GM21717 (cell line): Measurements from ENCODE around the gene RNF157.
"Not testable (repeated sequence)": the region's sequence is repeated elsewhere in the genome, so short reads cannot be mapped to it uniquely, and the experiment has no call there.

Experiments used
- ATAC-seq: cut with Tn5 transposase; IDR thresholded peaks from one replicate; pipeline ENCODE4 v1.9.1; 2021; ENCODE audit warnings: mild to moderate bottlenecking, moderate library complexity; ENCODE audit not compliant: unreplicated experiment

Gene RNF157

GRCh38 chr17:76270770-76271668 lies 30.7 kb upstream of the RNF157 start:
- ATAC-seq: peak; percentile 2

- no peak for ATAC-seq
Observed at GRCh38 chr17:76270127-76270592, 29.9 kb upstream of the RNF157 start.

DNA sequence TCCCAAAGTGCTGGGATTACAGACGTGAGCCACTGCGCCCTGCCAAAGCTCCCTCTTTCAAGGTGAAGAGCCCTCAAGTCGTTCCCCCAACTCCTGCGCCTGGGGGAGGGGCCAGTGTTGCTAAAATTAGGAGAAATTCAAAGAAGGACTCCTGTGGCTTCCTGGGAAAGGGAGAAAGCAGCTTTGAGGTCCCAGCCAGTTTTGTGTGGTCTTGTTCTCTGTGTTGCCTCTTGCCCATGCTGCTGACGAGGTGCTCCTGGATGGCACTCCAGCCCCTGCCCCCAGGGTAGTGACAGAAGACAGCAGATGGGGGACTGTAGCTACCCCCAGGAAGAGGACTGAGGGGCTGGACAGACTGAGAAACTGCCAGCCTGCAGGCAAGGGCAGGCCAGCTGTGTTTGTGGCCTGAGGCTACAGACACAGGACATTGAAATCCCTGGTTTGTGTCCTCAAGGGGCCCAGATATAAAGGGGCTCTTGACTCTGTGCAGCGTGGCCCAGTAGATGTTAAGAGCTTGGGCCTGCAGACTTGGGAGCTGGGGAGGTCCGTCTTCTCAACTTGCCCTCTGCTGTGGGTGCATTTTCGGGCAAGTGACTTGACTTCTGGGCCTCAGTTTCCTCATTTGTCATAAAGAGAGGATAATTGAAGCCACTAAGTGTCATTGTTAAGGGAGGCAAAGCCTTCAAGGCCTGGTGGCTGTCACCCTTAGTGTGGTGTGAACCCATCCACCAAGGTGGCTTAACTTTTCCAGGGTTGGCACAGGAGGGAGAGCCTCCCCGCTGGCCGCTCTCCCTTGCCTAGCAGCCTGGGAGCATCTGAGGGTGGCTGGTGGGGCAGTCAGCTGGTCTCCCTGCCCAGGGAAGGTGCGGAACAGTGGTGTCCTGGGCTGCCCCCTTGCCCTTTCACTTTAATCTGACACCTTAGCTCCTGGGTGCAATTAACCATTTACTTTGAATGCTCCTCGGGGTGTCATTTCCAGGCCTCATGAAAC lies 29.0 kb upstream of the RNF157 start:
- no peak for ATAC-seq

DNA sequence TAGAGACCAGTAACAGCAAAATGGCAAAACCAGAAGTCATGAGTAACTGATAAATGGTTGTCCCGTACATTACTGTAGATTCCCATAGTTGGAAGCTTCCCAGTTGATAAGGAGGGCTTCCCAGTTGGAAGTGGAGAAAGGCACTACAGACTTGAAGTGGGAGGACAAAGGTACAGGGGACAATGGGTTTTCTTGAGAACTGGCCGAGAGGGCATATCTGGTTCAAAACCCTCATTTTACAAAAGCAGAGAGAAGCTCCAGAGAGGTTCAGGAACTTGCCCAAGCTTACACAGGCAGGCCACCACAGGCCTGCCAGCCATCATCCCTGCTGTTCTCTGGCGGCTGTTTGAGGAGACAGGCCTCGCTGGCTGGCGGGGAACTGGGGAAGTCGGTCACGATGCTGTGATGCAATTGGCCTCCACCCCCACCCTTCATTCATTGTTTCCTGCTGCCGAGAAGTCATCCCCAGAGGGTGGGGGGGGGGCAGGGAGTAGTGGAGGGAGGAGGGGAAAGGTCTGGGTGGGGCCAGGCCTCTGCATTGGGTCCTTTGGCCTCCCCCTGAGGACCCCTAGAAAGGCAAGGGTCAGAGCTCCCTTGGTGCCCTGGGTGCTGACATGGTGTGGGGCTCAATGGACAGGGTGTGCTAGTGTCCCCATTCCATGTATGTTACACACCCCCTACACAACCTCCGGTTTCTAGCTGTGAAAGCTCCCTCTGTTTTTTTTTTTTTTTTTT lies 27.9 kb upstream of the RNF157 start:
- no peak for ATAC-seq

- ATAC-seq: not testable (repeated sequence)
Observed at GRCh38 chr17:76267581-76268001, 27.3 kb upstream of the RNF157 start.

- ATAC-seq: no peak
Observed at GRCh38 chr17:76267051-76267576, 26.8 kb upstream of the RNF157 start.

- no peak for ATAC-seq
Observed at GRCh38 chr17:76266244-76266938, 26.1 kb upstream of the RNF157 start.

DNA sequence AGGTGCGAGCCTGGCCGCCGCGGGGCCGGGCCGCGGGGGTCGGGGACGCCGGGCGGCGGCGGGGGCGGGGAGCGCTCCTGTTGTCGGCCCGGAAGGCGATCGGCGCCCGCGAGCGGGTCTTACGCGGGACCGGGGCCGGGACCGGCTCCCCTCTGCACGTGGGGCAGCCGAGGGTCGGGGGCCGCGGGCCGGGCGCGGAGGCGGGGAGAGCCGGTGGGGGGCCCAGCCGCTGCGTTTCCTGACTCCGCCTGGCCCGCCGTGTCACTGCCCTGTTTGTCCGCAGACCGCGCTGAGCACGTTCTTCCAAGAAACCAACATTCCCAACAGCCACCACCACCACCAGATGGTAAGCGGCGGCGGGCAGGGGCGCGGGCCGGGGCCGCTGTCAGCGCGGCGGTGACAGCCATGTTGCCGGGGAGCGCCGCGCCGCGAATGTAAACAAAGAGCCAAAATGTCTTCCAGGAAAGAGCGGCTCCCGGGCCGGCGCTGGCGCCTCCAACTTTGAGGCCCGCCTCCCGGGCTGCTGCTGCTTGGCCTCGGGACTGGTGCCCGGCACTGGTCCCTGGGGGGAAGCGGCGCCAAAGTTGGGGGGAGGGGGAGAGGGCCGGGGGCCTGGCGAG lies 25.4 kb upstream of the RNF157 start:
- ATAC-seq: no peak

DNA sequence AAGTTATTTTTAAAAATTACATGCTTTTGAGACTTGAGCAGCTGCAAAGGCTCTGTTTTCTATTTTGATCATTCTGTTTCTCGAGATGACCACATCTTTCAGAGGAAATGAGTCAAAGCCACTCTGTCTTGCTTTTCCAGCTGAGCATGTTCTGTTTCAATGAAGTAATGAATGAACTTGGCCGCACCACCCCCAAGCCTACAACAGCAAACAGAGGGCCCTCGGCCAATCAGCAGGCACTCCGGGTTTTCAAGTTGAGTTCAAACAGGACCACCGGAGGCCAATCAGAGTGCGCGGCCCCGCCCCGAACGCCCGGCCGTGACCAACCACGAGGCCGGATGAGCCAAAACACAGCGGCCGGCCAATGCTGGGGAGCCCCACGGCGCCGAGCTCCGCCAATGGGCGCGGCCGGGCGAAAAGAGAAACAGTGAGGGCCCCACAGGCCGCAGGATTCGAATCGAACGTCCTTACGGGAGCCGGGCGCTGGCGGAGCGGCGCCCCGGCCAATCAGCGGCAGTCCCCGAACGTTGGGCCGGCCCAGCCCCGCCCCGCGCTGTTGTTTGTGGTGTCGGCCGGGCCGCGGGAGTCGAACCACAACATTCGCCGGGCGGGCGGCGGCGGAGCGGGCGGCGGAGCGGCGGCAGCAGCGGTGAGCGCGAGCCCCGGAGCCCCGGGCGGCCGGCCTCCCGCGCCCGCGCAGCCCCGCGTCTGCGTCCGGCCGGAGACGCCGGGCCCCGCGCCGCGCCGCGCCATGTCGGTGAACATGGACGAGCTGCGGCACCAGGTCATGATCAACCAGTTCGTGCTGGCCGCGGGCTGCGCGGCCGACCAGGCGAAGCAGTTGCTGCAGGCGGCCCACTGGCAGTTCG lies 24.7 kb upstream of the RNF157 start, which contains the start of gene UBALD2:
Gene UBALD2, plus strand, starts transcription at position 594 of the 869 bp plus-strand sequence. Its CDS starts 158 bp downstream, at position 752.
- peak; percentile 66 for ATAC-seq

GRCh38 chr17:76264425-76264754 lies 24.1 kb upstream of the RNF157 start:
- ATAC-seq: peak; percentile 0

- ATAC-seq: no peak
Observed at GRCh38 chr17:76263896-76264295, 23.6 kb upstream of the RNF157 start.

DNA sequence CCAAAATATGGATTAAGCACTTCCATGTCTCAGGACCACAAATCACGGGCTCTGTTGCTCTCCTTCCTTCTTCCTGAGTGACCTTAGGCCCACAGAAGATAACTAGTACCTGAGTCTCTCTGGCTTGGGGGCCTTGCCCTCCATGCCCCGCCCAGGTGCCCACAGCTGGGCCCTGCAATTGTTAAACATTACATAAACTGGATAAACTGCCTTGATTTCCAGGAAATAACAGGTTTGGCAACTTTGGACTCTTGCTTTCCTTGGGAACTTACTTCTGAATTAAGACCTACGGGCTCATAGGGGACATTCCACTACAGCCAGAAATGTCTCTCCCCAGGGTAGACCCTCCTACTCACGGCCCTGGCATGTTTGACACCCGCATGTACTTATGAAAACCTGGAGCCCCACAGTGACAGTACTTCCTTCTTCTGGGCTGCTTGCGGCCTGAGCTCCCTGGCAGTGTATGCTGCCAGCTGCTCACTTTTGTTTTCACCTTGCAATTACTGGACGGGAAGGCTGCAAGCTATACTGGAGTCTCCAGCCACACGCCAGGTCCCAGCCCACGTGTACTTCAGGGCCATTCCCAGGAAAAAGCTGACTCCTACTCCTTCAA lies 22.5 kb upstream of the RNF157 start:
- ATAC-seq: peak; percentile 22

DNA sequence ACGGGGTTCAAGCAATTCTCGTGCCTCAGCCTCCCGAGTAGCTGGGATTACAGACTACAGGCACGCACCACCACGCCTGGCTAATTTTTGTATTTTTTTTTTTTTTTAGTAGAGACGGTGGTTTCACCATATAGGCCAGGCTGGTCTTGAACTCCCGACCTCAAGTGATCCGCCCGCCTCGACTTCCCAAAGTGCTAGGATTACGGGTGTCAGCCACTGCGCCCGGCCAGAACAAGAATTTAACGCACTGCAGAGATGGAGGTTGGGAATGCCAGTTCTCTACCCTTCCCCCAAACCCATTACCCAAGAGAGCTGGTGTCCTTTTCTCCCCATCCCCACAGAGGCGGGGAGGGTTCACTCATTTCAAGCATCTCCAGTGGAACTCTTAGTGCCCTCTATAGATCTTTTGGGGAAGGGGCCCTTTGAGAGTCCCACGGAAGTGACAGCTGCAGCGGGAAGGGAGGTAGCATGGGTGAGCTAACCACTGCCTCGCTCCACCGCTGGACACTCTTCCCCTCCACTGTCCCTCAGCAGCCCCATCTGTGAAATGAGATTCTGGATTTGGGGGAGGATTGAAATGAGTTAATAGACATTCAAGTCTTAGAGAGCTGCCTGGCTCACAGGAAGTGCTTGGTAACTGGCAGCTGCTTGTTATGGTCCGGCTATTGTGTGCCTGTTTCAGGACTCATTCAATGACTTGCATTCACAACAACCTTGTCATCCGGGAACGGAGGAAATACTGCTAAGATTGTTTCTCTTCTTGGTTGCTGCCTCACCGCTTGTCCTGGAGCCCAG lies 21.3 kb upstream of the RNF157 start:
- no peak for ATAC-seq

DNA sequence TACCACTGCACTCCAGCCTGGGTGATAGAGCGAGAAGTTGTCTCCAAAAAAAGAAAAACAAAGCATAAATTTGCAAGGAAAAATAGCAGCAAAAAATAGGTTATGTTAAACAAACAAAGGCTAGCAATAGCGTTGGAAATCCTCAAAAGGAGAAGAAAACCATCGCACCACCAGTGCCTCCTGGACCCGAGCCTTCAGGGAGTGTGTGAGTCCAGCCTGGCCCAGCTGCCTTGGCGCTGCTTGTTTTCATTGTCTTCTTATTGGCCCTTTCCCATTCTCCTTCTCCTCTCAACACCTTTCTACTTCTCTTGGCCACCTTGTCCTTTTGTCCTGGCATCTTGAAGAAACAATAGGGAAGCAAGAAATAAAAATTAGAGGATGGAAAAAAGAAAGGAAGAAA lies 20.4 kb upstream of the RNF157 start:
- ATAC-seq: no peak

GRCh38 chr17:76260220-76260619 lies 19.9 kb upstream of the RNF157 start:
- ATAC-seq: no peak

- ATAC-seq: not testable (repeated sequence)
Observed at GRCh38 chr17:76256430-76257050, 16.2 kb upstream of the RNF157 start.
